ENCODE results near the gene LCE6A. TPM values are rescaled to one million over a fixed set of nuclear protein-coding genes. Genes with fewer than 3 reads are reported as not detected.

LCE6A gene
- total RNA-seq, 1 experiment from 2014 or later = not detected

DNA sequence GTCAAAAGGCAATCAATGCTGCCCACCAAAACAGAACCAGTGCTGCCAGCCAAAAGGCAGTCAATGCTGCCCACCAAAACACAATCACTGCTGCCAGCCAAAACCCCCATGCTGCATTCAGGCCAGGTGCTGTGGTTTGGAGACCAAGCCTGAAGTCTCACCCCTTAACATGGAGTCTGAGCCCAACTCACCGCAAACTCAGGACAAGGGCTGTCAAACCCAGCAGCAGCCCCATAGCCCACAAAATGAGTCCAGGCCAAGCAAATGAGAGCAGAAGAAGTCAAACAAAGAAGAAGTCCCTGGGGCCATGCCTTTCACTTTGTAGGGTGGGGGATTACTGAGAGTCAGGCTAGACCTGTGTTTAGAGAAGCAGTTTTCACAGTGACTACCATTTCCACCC is 41.9 kb downstream of the LCE6A start:
- DNase-seq (ENCODE audit: low read depth in 1 of 2, low spot score in 2 of 2) = no peak
- Histone ChIP-seq H3K27me3 (replicated peaks) (no peaks in the 10 kb centered on the region; the same call in 1 of the 2 replicates), H3K4me3 (no peak overlapping the region), H3K4me1 (replicated peaks) (peaks cover 15% of the 10 kb centered on the region), H3K36me3 (no peaks in the 10 kb centered on the region), H3K9me3 (replicated peaks) (no peaks in the 10 kb centered on the region), H3K27ac (no peak overlapping the region; the same call in 1 of the 2 replicates)

DNA sequence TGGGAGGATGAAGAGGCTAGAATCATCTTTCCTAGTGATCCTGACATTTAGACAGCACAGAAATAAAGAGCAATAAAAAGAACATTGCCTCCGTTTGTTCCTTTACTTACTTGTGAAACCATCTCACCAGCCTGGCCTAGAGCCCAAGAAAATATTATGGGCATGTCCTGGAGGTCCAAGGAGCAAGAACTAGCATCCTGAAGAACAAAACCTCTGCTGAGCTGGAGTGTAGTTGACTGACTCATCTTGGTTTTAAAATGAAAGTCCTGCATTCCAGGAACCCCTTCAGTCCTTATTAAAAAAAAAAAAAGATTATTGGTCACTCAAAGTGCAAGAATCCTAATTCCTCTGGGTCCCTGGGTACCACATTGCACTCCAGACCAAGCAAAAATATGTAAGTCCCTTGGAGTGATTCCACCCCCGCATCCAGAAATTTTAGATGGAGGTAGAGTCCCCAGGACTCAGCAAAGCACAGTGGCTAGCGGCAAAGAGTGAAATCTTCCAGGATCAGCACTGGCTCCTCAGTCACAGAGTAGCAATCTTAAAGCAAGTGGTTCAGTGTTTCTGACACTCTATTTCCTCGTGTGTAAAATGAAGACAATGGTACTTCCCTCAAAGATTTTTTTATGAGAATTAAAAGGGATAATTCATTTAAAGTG is 42.4 kb downstream of the LCE6A start:
- H3K4me1 ChIP-seq (replicated peaks) = peaks cover 15% of the 10 kb centered on the region
- H3K4me3 ChIP-seq = no peak overlapping the region
- peak in 1 of 2 experiments; percentile 35 for DNase-seq (ENCODE audit: low read depth in 1 of 2, low spot score in 2 of 2)
- no peaks in the 10 kb centered on the region for H3K9me3 ChIP-seq (replicated peaks)
- H3K36me3 ChIP-seq = no peaks in the 10 kb centered on the region
- no peaks in the 10 kb centered on the region; the same call in 1 of the 2 replicates for H3K27me3 ChIP-seq (replicated peaks)
- no peak overlapping the region; the same call in 1 of the 2 replicates for H3K27ac ChIP-seq

DNA sequence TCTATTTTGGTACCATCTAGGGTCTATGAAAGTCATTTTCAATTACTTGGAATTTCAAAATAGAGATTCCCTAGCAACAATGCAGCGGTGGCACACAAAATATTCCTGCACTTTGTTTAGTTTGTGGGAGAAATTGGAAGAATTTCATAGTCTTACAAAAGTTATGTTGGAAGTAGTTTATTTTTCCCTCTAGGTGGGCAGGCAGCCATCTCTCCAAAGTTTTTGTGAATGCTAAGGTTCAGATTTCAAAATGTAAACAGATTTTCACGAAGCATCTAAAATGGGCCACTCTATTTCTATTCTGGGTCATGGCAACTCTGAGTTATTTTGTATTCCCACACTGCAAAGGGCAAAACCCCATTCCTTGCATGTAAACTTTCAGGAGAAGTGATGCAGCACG is 43.4 kb downstream of the LCE6A start:
- peak in 1 of 2 experiments; percentile 38 for DNase-seq (ENCODE audit: low read depth in 1 of 2, low spot score in 2 of 2)

DNA sequence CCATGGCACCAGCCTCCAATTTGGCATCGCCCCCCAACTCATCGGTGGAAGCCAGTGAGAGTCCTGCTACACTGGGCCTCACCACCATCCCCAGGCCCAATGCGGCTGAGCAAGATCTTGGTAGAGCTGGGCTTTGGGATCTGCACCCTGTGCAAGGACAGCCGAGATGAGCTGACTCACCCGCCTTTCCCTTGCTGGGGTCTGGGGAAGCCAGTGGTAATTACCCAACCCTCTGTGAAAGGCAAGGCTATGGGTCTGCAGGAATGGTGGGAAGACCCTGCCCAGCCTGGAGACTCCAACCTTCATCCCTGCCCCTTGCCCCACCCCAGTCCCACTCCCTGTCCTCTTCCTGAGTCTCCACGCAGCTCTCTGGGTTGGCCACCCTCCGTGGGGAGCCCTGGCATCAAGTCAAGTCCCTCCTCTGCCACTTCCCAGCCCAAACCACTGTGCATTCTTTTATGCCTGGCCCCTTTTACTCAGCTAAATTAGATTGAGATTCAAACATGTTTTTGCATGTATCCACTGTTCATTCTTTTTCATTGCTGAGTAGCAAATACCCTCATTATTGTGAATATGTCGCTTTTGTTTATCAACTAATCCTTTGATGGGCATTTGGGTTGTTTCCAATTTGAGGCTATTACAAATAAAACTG is 44.2 kb downstream of the LCE6A start:
- DNase-seq (ENCODE audit: low read depth in 1 of 2, low spot score in 2 of 2) = no peak
- H3K36me3 ChIP-seq = no peaks in the 10 kb centered on the region

More for the DNA sequence above, 43.4 kb downstream of the LCE6A start:
- Histone ChIP-seq H3K27ac (peak overlapping the region; percentile 17; the same call in 1 of the 2 replicates), H3K4me1 (replicated peaks) (peaks cover 15% of the 10 kb centered on the region), H3K27me3 (replicated peaks) (no peaks in the 10 kb centered on the region; the same call in 1 of the 2 replicates), H3K9me3 (replicated peaks) (no peaks in the 10 kb centered on the region), H3K4me3 (no peak overlapping the region), H3K36me3 (no peaks in the 10 kb centered on the region)

DNA sequence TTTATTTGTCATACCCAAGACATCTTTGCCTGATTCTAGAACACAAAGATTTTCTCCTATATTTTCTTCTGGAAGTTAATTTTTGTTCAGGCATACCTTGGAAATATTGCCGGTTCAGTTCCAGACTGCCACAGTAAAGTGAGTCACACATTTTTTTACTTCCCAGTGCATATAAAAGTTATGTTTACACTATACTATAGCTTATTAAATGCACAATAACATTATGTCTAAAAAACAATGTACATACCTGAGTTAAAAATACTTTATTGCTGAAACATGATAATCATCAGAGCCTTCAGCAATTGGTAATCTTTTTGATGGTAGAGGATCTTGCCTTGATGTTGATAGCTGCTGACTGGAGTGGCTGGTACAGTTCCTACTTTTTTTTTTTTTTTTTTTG is 45.5 kb downstream of the LCE6A start:
- no peaks in the 10 kb centered on the region for H3K36me3 ChIP-seq
- H3K9me3 ChIP-seq (replicated peaks) = no peaks in the 10 kb centered on the region
- H3K27ac ChIP-seq = no peak overlapping the region
- no peak overlapping the region for H3K4me3 ChIP-seq
- H3K27me3 ChIP-seq (replicated peaks) = no peaks in the 10 kb centered on the region; the same call in 1 of the 2 replicates
- no peak for DNase-seq (ENCODE audit: low read depth in 1 of 2, low spot score in 2 of 2)
- peaks cover 15% of the 10 kb centered on the region for H3K4me1 ChIP-seq (replicated peaks)

More for the DNA sequence above, 44.2 kb downstream of the LCE6A start:
- Histone ChIP-seq H3K27ac (no peak overlapping the region; the same call in 1 of the 2 replicates), H3K27me3 (replicated peaks) (no peaks in the 10 kb centered on the region; the same call in 1 of the 2 replicates), H3K4me3 (no peak overlapping the region), H3K9me3 (replicated peaks) (no peaks in the 10 kb centered on the region), H3K4me1 (replicated peaks) (peaks cover 15% of the 10 kb centered on the region)

Other genes starting within 250 kb of the LCE6A start
- gene LCE3C, start 242.6 kb upstream of the LCE6A start, total RNA-seq (2014; rRNA removed; shearing (Covaris generic)) = not detected in 2 replicates
- not detected in 2 replicates for gene LCE3B, start 229.0 kb upstream of the LCE6A start, total RNA-seq (2014; rRNA removed; shearing (Covaris generic))
- not detected in 2 replicates for gene LCE3A, start 219.8 kb upstream of the LCE6A start, total RNA-seq (2014; rRNA removed; shearing (Covaris generic))
- not detected in 2 replicates for gene LCE2D, start 179.5 kb upstream of the LCE6A start, total RNA-seq (2014; rRNA removed; shearing (Covaris generic))
- not detected in 2 replicates for gene LCE2C, start 167.6 kb upstream of the LCE6A start, total RNA-seq (2014; rRNA removed; shearing (Covaris generic))
- gene LCE2B, start 156.7 kb upstream of the LCE6A start, total RNA-seq (2014; rRNA removed; shearing (Covaris generic)) = not detected in 2 replicates
- not detected in 2 replicates for gene LCE2A, start 144.5 kb upstream of the LCE6A start, total RNA-seq (2014; rRNA removed; shearing (Covaris generic))
- not detected in 2 replicates for gene LCE4A, start 134.7 kb upstream of the LCE6A start, total RNA-seq (2014; rRNA removed; shearing (Covaris generic))
- gene KPRP, start 84.8 kb upstream of the LCE6A start, total RNA-seq (2014; rRNA removed; shearing (Covaris generic)) = not detected in 2 replicates
- gene LCE1F, start 67.7 kb upstream of the LCE6A start, total RNA-seq (2014; rRNA removed; shearing (Covaris generic)) = not detected in 2 replicates
- not detected in 2 replicates for gene LCE1E, start 56.6 kb upstream of the LCE6A start, total RNA-seq (2014; rRNA removed; shearing (Covaris generic))
- gene LCE1D, start 46.1 kb upstream of the LCE6A start, total RNA-seq (2014; rRNA removed; shearing (Covaris generic)) = not detected in 2 replicates
- gene LCE1C, start 36.2 kb upstream of the LCE6A start, total RNA-seq (2014; rRNA removed; shearing (Covaris generic)) = not detected in 2 replicates
- gene LCE1B, start 30.9 kb upstream of the LCE6A start, total RNA-seq (2014; rRNA removed; shearing (Covaris generic)) = not detected in 2 replicates
- not detected in 2 replicates for gene LCE1A, start 15.4 kb upstream of the LCE6A start, total RNA-seq (2014; rRNA removed; shearing (Covaris generic))
- not detected in 2 replicates for gene LCE7A, start 17.1 kb downstream of the LCE6A start, total RNA-seq (2014; rRNA removed; shearing (Covaris generic))
- gene SMCP, start 35.5 kb downstream of the LCE6A start, total RNA-seq (2014; rRNA removed; shearing (Covaris generic)) = not detected in 2 replicates
- not detected in 2 replicates for gene IVL, start 65.7 kb downstream of the LCE6A start, total RNA-seq (2014; rRNA removed; shearing (Covaris generic))
- not detected in 2 replicates for gene SPRR5, start 104.3 kb downstream of the LCE6A start, total RNA-seq (2014; rRNA removed; shearing (Covaris generic))
- not detected in 2 replicates for gene SPRR4, start 127.8 kb downstream of the LCE6A start, total RNA-seq (2014; rRNA removed; shearing (Covaris generic))
- not detected in 2 replicates for gene SPRR1A, start 141.2 kb downstream of the LCE6A start, total RNA-seq (2014; rRNA removed; shearing (Covaris generic))
- not detected in 2 replicates for gene SPRR3, start 158.9 kb downstream of the LCE6A start, total RNA-seq (2014; rRNA removed; shearing (Covaris generic))
- gene SPRR1B, start 188.3 kb downstream of the LCE6A start, total RNA-seq (2014; rRNA removed; shearing (Covaris generic)) = not detected in 2 replicates
- gene SPRR2D, start 198.3 kb downstream of the LCE6A start, total RNA-seq (2014; rRNA removed; shearing (Covaris generic)) = not detected in 2 replicates
- not detected in 2 replicates for gene SPRR2A, start 214.7 kb downstream of the LCE6A start, total RNA-seq (2014; rRNA removed; shearing (Covaris generic))
- not detected in 2 replicates for gene SPRR2B, start 228.8 kb downstream of the LCE6A start, total RNA-seq (2014; rRNA removed; shearing (Covaris generic))

All from SJSA1 (cell line).